ENCODE data around the gene VAPB.

Gene VAPB

DNA sequence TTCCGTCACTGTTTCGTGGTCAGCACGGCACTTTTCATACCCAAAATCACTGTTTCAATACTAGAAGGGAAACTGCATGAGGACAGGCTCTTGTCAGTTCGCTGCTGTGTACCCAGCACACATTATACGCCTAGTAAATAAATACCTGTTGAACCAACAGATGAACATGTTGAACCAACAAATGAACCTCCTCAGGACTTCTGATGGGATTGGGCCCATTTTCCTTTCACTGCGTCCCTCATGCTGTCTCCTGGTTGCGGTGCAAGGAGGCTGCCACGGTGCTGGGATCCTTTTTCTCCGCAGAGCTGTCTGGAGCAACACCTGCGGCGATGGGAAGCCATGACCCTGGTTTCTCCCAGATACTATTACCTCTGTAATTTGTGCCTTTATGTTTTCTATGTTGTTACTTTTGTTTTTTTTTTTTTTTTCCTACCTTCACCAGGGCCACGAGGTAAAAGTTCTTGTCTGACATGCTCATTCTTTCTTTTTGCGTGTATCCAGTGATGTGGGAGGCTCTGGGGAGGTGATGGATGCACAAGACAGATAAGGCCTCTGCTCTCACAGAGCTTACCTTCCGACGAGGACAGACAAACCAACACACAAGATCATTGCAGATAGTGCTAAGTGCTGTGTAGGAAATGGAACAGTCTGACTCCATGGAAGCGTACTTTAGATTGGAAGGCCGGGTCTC is 1.1 kb downstream of the VAPB start:
- Histone ChIP-seq H3K27ac (ENCODE audit: extremely low read depth, low read depth, low read length) (peak overlapping the region; percentile 72; the same call in 1 of the 2 replicates), H3K9me3 (ENCODE audit: control insufficient read depth, insufficient read depth, low read depth, low read length) (no peaks in the 10 kb centered on the region), H3K4me1 (ENCODE audit: control insufficient read depth, insufficient read depth, low read length) (peaks cover 5% of the 10 kb centered on the region; the same call in 1 of the 2 replicates), H3K36me3 (ENCODE audit: control insufficient read depth in 2 of 2, insufficient read depth in 1 of 2, low read length in 2 of 2) (peaks cover 0 to 43% of the 10 kb centered on the region in 2 experiments; a peak in 2 of 3 replicates), H3K4me3 (ENCODE audit: low read depth, low read length) (peak overlapping the region; percentile 84)
- ChIA-PET POLR2A (interaction anchor here (1.4 to 1.5 kb wide), 3 partner anchors 28 to 80 kb away, joined by 4 to 5 read pairs (median 4); partner anchors contain the start of gene RAB22A), CTCF (interaction anchor here (1.4 kb wide), 1 partner anchor 10 kb away, joined by 3 read pairs; no protein-coding TSS in a partner anchor)
- TF ChIP-seq SCRT2 (tag by site-specific recombination; IDR thresholded peaks at IDR 0.05) (peak; percentile 97), SCRT1 (tag by site-specific recombination; IDR thresholded peaks at IDR 0.05; ENCODE audit: borderline replicate concordance) (peak; percentile 55; the same call in 1 of the 2 replicates), ZNF341 (tag by site-specific recombination; IDR thresholded peaks at IDR 0.05; ENCODE audit: low read depth) (no peak), ZNF335 (tag by site-specific recombination; conservative IDR thresholded peaks at IDR 0.05) (no peak)

DNA sequence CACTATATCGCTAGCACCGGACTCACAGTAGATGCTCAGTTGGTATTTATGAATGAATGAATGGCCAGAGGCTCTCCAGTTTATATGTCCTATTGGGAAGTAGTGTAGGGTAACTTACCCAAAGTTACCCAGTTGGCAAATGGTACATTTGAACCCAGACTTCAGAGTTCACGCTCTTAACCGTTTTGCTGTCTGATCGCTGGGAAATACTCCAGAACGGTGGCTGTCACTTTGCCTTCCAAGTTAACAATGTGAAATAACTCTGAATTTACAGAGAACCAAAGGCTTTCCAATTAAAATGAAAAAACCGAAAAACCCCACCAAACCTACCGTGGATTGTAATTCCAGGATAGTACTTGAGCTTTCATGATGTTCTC is 1.6 kb downstream of the VAPB start:
- Histone ChIP-seq H3K4me1 (ENCODE audit: control insufficient read depth, insufficient read depth, low read length) (peaks cover 5% of the 10 kb centered on the region; the same call in 1 of the 2 replicates), H3K36me3 (ENCODE audit: control insufficient read depth in 2 of 2, insufficient read depth in 1 of 2, low read length in 2 of 2) (peaks cover 0 to 43% of the 10 kb centered on the region in 2 experiments; a peak in 2 of 3 replicates), H3K4me3 (ENCODE audit: low read depth, low read length) (peak overlapping the region; percentile 84; the same call in 1 of the 2 replicates), H3K9me3 (ENCODE audit: control insufficient read depth, insufficient read depth, low read depth, low read length) (no peaks in the 10 kb centered on the region), H3K27ac (ENCODE audit: extremely low read depth, low read depth, low read length) (no peak overlapping the region)
- ChIA-PET CTCF (interaction anchor here (0.6 kb wide), 1 partner anchor 1066 kb away, joined by 3 read pairs; no protein-coding TSS in a partner anchor), POLR2A (no interaction called here)
- TF ChIP-seq BCL11B (tag by site-specific recombination; IDR thresholded peaks at IDR 0.05; ENCODE audit: low read depth) = no peak
- no peak for TF ChIP-seq ZNF19 (tag by site-specific recombination; IDR thresholded peaks at IDR 0.05; ENCODE audit: low read depth)
- TF ChIP-seq YY2 (tag by site-specific recombination; IDR thresholded peaks at IDR 0.05) = no peak
- TF ChIP-seq ZNF138 (tag by site-specific recombination; IDR thresholded peaks at IDR 0.05; ENCODE audit: borderline replicate concordance) = no peak
- no peak for TF ChIP-seq ZNF404 (tag by site-specific recombination; IDR thresholded peaks at IDR 0.05)
- TF ChIP-seq ZNF37A (tag by site-specific recombination; IDR thresholded peaks at IDR 0.05) = no peak
- TF ChIP-seq FEZF1 (tag by site-specific recombination; IDR thresholded peaks at IDR 0.05) = no peak
- TF ChIP-seq MYNN (tag by site-specific recombination; IDR thresholded peaks at IDR 0.05; ENCODE audit: borderline replicate concordance) = no peak
- no peak for TF ChIP-seq OSR2 (tag by site-specific recombination; IDR thresholded peaks at IDR 0.05)
- no peak for TF ChIP-seq OVOL3 (tag by site-specific recombination; IDR thresholded peaks at IDR 0.05)
- no peak for TF ChIP-seq ZNF658 (tag by site-specific recombination; IDR thresholded peaks at IDR 0.05)
- TF ChIP-seq ZNF350 (tag by site-specific recombination; IDR thresholded peaks at IDR 0.05) = no peak
- no peak for TF ChIP-seq ZNF529 (tag by site-specific recombination; IDR thresholded peaks at IDR 0.05; ENCODE audit: insufficient replicate concordance)
- TF ChIP-seq SCRT2 (tag by site-specific recombination; IDR thresholded peaks at IDR 0.05) = no peak
- TF ChIP-seq, protein P1, sequence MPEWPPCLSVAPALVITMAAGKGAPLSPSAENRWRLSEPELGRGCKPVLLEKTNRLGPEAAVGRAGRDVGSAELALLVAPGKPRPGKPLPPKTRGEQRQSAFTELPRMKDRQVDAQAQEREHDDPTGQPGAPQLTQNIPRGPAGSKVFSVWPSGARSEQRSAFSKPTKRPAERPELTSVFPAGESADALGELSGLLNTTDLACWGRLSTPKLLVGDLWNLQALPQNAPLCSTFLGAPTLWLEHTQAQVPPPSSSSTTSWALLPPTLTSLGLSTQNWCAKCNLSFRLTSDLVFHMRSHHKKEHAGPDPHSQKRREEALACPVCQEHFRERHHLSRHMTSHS (tag by site-specific recombination; IDR thresholded peaks at IDR 0.05) = no peak

DNA sequence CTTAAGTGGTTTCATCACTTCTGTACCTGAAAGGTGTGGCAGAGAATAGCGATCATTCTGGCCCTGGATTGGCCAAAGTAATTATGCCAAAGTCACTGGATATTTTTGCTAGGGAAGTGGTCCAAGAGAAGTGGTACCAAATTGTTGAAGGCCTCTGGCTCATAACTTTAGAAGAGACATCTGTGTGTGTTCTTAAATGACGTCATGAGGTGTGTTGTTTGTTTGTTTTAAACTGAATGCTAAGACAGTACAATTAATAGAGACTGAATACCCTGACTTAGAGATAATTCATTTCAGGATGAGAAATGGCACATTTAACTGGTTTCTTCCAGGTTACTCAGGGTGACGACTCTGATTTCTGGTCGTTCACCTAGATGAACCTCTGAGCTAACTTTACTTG is 3.3 kb downstream of the VAPB start:
- CTCF ChIA-PET = interaction anchor here (0.7 kb wide), 1 partner anchor 401 kb away, joined by 3 read pairs; no protein-coding TSS in a partner anchor
- TF ChIP-seq ZNF266 (tag by site-specific recombination; IDR thresholded peaks at IDR 0.05; ENCODE audit: low read depth) = no peak
- no peak for TF ChIP-seq HOXA7 (CRISPR knock-in tag; IDR thresholded peaks at IDR 0.05; ENCODE audit: borderline replicate concordance)
- 0 out of 2 replicates have a peak, but pooled peaks have one; percentile 26 for TF ChIP-seq ZNF629 (tag by site-specific recombination; IDR thresholded peaks at IDR 0.05)
- TF ChIP-seq GLIS2 (tag by site-specific recombination; IDR thresholded peaks at IDR 0.05) = no peak
- TF ChIP-seq, protein P2, sequence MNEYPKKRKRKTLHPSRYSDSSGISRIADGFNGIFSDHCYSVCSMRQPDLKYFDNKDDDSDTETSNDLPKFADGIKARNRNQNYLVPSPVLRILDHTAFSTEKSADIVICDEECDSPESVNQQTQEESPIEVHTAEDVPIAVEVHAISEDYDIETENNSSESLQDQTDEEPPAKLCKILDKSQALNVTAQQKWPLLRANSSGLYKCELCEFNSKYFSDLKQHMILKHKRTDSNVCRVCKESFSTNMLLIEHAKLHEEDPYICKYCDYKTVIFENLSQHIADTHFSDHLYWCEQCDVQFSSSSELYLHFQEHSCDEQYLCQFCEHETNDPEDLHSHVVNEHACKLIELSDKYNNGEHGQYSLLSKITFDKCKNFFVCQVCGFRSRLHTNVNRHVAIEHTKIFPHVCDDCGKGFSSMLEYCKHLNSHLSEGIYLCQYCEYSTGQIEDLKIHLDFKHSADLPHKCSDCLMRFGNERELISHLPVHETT (tag by site-specific recombination; IDR thresholded peaks at IDR 0.05) = no peak
- no peak for TF ChIP-seq ZBTB48 (tag by site-specific recombination; IDR thresholded peaks at IDR 0.05)
- TF ChIP-seq, protein P3, sequence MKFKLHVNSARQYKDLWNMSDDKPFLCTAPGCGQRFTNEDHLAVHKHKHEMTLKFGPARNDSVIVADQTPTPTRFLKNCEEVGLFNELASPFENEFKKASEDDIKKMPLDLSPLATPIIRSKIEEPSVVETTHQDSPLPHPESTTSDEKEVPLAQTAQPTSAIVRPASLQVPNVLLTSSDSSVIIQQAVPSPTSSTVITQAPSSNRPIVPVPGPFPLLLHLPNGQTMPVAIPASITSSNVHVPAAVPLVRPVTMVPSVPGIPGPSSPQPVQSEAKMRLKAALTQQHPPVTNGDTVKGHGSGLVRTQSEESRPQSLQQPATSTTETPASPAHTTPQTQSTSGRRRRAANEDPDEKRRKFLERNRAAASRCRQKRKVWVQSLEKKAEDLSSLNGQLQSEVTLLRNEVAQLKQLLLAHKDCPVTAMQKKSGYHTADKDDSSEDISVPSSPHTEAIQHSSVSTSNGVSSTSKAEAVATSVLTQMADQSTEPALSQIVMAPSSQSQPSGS (tag by site-specific recombination; IDR thresholded peaks at IDR 0.05; ENCODE audit: low read depth) = peak; percentile 79
- Histone ChIP-seq H3K36me3 (ENCODE audit: control insufficient read depth in 2 of 2, insufficient read depth in 1 of 2, low read length in 2 of 2) (peaks cover 0 to 45% of the 10 kb centered on the region in 2 experiments; a peak in 2 of 3 replicates), H3K4me1 (ENCODE audit: control insufficient read depth, insufficient read depth, low read length) (peaks cover 5% of the 10 kb centered on the region; the same call in 1 of the 2 replicates), H3K9me3 (ENCODE audit: control insufficient read depth, insufficient read depth, low read depth, low read length) (no peaks in the 10 kb centered on the region), H3K27ac (ENCODE audit: extremely low read depth, low read depth, low read length) (no peak overlapping the region), H3K4me3 (ENCODE audit: low read depth, low read length) (no peak overlapping the region)
- POLR2A ChIA-PET = no interaction called here

All from HEK293 (cell line).